GM18511 (cell line): Measurements from ENCODE around the gene CKMT2.

Source experiments
- ATAC-seq: cut with Tn5 transposase; IDR thresholded peaks from one replicate; pipeline ENCODE4 v1.9.1; 2021; ENCODE audit warnings: mild to moderate bottlenecking, moderate library complexity; ENCODE audit not compliant: unreplicated experiment

The CKMT2 gene

DNA sequence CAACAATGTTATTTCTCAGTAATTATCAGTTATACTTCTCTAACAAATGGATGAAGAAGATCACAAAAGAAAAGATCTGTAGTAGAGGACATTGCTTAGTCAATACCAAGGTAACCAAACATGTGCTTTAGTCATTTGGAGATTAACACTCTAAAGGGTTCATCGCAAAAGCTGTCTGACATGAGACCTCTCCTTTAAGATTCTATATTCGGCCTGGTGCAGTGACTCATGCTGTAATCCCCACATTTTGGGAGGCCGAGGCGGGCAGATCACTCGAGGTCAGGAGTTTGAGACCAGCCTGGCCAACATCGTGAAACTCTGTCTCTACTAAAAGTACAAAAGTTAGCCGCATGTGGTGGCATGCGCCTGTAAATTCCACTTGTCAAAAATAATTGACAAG lies 18.3 kb upstream of the CKMT2 start:
- ATAC-seq = no peak

DNA sequence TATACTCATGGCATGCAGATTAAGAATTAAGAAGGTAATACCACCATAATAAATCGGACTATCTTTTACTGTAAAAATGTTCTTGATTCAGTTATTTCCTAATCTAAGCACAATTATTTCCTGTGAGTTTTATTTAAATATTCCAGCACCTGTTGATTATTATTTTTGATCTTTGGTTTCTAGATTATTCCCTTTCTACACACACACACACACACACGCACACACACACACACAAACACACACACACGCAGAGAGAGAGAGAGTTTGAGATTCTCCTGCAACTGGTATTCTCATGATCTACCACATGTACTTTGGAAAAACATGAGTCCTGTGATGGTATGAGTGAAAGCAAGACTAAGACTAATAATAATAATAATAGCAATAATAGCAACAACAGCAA lies 17.0 kb upstream of the CKMT2 start:
- no peak for ATAC-seq

DNA sequence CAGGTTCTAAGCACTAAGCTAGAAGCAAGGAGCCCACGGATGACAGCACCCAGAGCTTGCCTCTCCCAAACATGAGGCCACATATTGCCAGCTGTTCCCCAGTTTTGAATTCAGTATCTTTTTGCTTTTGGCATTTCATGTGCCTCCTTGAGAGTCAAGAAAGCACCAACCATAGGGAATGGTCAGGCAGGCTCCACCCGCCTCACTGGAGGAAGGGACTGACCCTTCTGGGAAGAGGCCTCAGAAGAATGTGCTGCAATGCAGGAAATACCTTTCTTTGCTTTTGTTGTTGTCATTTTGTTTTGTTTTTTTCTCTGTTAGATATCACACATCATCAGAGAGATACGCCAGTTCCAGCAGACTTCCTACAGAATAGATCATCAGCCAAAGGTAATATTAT lies 13.7 kb upstream of the CKMT2 start:
- no peak for ATAC-seq

DNA sequence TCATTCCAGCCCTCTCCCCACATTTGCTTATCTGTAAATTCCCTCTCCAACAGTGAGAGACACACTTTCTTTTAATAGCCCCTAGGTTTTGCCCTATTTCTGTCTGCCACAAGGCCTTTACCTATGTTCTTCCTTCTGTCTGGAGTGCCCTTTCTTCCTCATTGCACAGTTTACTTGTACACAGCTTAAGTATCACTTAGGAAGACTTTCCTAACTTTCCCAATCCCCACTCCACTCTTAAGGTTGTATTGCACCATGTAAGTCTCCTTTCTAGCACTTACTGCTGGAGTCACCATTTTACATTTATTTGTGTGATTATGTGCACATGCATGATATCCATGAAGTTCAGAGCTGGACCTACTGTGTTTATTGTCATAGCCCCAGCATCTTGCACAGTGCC lies 10.8 kb upstream of the CKMT2 start:
- ATAC-seq = no peak

DNA sequence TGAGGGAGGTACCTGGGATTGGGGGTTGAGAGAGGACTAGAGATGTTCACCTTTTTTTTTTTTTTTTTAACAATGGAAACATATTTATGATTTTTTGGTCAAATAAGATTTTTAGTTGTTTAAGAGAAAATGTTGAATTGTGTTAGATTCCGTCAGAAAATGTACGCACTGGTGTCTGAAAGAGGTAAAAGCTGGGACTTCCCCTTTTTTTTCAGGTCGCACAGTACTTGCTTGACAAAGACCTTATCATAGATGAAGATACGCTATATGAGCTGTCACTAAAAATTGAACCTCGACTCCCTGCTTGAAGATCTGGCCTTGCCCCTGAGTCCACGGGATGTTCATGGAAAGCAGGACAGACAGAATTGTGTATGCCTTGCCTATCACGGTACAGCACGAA lies 7.7 kb upstream of the CKMT2 start:
- ATAC-seq = no peak

DNA sequence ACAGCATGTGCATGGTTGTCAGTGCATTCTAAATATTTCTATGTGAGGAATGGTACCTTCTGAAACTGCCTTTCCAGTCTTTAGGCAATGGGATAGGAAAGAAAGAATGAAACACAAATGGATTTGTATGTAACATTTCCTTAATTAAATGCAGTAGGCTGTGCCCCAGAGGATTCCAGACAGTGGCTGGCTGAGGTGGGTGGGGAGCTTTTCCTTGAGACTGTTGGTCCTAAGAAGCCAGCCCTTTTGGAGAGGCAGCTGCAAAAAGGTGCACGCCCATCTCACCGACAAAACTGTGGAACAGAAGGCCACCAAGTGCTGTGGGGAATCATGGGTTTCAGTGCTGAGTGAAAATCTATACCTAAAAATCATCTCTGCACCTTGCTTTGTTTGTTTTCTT lies 6.8 kb upstream of the CKMT2 start:
- ATAC-seq = no peak

DNA sequence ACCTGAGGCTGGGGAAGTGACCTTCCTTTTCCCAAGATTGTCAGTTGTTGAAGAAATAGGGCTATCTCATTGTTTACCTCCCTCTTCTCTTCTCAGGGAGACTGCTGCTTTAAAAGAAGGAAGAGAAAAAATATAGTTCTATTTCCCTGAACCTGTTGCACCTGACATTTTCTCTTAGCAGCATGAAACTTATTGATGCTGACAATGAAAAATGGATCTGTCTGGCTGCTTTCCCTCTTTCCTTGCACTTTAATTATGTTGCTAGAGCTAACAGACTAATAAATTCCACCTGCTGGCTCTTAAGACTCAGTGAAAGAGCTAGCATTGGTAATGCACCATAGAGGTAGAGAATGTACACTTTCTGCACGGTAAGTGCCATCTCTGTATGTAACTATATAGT lies 6.2 kb upstream of the CKMT2 start:
- ATAC-seq = no peak

DNA sequence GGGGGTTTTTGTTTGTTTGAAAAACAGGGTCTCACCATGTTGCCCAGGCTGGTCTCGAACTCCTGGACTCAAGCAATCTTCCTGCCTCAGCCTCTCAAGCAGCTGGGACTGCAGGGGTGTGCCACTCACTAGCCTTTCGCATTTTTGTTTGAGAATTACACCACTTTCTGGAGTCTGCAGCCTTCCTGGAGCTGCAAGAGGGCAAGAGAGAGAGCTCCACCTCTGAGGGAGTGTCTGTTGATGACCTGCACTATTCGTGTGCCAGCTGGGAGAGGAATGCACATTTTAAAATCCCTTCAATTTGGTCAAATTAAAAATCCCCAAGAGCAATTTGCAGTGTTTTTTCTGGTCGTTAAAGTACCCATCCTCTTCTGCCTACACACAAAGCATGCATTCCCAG lies 5.0 kb upstream of the CKMT2 start:
- no peak for ATAC-seq

DNA sequence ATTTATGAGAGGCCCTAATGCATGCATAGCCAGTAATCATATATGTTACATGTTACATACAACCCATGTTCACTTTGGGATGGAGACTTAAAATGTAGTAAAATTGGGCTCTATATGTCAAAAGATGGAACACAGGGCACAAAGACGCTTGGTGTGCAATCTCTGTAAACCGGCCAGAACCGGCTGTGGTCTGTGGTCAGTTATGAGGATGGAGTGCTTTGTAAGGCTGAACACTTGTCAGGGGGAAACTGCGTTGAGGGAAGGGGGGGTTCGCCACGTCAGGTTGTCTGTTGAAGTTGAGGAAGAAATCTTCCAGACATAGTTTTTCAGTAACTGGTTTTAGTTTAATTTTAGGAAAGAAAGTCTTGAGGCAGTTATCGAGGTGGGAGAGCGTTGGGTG lies 2.7 kb upstream of the CKMT2 start:
- ATAC-seq = no peak

DNA sequence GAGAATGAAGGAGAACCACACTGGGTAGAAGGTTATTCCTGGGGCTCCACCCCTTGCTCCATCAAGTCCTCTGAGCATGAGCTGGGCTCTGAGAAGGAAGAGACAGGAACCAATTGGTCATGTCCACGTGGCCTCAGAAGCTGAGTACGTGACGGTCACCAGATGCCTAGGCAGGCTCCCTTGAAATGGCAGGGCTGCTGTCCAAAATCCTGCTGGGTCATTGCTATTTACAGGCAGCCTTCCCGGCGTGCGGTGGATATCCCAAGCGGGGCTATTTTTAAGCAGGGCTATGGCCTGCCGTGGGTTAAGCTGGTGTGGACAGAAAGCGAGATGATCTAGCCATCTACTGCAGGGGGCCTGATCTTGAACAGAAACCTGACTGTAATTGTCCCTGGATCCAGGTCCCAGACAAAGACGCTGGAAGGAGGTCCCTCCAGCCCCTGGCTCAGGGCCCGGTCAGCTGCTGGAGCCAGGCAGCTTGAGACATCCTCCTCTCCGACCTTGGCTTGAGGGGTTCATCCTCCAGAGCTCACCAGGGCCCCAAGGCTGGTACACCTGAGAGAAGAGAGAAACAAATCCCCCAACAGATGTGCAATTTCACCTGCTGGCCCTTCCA lies 550 bp upstream of the CKMT2 start:
- no peak for ATAC-seq

DNA sequence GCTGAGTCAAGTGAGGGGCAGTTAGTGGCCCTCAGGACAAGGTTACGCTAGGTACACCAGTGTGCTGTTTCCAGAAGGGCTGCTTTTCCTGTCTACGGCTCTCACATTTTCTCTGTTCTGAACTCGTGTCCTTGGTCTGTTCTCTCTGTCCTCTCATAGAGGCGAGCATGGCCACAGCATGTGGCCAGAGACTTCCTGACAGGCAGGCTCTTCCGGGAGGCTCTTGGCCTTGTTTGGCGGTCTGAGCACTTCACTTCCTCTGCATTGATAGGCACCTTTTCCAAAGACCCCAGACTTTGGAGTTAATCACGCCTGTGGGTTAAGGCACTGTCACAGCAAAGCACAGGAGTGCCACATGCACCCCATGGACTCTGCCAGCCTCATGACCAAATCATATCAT lies 1.2 kb downstream of the CKMT2 start:
- ATAC-seq = no peak

DNA sequence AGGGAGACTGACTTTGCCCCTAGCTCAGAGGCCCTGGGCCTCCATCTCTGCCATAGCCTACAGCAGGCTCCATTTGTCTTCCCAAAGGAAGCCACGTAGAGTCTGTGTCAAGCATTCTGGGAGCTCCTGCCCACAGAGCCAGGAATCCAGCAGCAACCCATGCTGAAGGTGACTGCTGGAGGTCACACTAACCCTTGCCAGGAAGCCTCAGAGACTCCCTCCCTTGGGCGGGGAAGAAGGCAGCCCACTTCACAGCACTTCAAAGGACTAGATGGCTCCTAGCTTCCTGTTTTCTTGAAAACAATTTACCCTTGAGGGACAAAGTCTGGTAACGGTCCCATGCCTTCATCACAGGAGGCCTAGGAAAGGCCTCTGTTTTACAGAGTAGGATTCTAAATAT lies 1.7 kb downstream of the CKMT2 start:
- no peak for ATAC-seq

DNA sequence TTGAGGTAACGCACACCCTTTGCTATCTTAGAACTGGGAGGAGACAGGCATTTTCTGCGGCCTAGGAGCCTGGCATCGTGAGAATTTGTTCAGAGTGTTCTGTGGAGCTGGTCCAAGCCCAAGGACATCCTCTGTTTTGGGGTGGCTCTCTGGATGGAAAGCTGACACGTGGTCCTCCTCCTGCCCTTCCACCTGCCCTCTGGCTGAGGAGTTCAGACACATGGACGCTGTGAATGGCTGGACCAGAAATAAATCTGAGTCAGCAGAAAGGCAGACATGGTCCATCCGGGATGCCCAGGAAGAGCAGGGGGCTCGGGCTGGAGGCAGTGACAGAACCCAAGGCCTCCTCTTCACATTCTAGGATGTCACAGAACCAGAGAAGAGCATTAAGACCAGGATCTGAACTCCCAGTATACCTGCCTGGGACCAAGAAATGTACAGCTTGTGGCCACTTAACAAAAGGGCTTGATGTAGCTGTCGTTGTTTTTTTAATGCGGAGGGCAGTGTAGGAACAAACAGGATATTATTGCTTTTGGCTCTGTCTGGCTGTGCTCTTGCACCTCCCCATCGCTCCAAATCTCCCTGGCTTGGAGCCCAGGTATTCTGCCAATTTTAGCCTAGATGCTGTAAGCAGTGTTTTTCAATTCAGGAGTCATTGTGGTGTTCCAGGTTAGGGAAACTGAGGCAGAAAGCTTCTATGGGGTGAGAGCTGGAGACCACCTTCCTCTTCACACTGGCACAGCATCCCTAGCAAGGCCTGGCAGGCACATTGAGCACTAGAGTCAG lies 2.4 kb downstream of the CKMT2 start:
- no peak for ATAC-seq

DNA sequence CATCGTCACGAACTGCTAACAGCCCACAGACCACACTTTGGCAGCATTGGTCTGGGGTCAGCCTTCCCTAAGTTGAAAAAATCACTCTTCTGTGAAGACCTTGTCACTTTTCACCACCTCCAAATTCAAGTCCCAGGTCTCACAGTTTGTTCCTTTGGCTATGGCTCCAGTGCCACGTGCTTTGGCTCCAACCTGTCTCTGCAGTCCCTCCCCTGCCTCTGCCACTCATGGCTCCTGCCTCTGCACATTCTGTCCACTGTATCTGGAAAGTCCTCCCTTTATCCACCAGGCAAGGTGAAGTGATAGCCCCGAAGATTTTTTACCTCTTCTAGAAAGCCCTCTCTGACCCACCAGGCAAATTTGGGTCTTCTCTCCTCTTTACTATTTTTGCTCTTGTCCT lies 5.3 kb downstream of the CKMT2 start:
- no peak for ATAC-seq

DNA sequence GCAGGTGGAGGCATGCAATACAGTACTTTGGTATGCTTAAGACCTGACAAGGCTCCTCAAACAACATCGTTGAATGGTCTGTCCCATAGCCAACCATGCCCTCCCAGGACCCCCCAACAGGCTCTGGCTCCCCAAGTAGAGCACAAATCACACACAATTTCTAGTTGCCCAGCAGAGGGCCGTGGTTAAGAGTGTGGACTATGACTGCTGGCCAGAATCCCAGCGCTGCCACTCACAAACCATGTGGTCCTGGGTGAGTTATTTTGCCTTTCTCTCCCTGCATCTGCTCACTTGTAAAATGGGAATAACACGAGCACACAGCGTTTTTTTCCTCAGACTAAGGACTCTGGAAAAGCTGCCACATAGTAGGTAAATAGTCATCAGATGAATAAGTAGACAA lies 6.5 kb downstream of the CKMT2 start:
- no peak for ATAC-seq

DNA sequence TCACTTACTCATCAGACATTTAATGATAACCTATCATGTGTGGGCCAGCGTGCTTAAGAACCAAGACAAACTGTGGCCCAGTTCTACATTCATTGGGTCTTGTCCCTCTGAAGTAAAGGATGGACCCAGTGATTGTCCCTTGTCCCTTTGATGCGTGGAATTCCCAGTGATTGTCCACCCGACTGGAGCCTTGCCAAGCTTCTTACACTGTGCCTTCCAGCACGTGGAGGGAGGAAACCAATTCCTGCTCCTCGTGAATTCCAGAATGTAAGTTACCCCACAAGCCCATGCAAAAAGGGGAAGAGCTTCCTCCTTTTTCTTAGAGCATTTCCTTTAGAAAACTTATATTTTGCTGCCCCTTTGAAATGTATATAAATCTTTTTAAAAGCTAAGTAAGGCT lies 7.9 kb downstream of the CKMT2 start:
- no peak for ATAC-seq

DNA sequence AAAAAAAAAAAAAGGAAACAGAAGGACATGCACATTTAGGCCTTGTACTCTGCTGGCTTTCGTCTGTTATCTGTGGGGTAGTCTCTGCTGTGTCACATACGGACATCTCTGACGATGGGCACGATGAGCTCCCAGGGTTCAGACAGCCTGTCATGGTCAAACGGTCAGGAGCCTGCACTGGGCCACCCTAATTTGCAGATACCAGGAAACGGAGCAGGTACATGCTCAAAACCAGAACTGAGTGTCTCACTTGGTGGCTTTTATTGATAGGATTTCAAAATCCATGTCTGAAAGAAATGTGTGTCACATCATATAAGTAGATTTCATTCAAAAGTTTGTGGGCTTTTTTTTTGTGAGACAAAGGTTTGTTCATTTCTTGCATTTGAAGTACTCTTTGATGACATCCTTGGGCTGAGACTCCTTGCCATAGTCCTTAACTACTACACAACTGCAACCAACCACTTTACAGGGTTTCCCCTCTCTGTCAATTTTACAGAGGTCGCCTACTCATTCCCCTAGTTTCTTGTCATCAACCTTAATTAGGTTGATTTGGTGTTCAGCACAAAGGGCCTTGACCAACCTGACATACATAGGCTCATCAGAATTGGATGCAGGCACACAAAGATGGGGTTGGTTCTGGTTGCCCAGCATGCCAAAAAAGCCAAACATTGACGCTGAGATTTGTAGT lies 9.0 kb downstream of the CKMT2 start:
- no peak for ATAC-seq

DNA sequence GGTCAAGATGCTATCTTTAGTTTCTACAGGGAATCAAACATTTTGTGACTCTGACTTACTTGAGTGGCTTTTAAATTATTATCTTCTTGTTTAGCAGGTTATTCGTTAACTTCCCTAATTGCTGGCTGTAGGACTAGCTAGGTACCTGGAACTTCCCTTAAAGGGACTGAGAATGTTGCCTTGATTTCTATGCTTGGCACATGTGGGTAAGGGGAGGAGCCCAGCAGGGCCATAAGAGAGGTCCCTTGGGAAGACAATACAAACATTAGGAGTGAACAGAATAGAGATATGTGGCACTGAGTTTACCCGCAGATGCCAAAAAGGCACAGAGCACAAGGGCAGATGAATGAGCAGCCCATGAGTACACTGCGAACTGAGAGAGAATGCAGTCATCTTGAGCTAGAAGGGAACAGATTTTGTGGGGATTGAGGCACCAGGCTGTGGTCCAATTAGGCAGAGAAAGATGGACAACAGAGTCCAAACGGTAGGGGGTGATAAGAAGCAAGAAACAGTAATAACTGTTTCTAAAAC lies 9.8 kb downstream of the CKMT2 start:
- no peak for ATAC-seq

DNA sequence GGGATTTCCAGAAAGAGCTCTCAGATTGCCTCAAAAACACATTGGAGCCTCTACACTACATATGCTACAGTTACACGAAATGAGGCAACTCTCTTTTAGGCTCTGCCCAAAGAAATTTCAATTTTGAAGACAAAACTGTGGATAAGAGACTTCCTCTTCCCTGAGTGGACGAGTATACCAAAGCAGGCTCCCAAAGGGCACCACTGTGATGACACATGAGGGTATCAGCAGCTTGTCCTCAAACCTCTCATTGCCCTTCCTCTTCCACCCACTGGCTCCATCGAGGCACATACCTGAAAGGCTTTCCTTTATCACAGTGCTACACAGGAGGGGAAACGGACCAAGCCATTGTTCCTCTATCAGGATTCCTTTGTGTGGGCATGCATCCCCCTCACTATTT lies 11.3 kb downstream of the CKMT2 start:
- ATAC-seq = no peak

DNA sequence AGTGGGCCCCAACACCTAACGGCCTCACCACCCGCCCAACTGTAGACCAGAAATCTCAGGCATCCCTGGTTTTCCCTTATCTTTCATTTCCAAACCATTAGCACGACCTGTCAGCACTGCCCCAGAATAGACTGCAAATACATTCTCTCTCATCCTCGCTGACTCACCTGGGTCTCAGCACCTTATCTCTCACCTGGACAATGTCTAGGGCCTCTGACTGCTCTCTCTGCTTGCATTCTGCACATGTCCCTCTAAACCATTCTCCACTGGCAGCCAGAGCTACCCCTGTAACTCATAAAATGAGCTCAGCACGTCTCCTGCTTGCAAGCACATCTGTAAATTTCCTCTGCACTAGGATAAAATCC lies 12.7 kb downstream of the CKMT2 start:
- ATAC-seq = no peak

DNA sequence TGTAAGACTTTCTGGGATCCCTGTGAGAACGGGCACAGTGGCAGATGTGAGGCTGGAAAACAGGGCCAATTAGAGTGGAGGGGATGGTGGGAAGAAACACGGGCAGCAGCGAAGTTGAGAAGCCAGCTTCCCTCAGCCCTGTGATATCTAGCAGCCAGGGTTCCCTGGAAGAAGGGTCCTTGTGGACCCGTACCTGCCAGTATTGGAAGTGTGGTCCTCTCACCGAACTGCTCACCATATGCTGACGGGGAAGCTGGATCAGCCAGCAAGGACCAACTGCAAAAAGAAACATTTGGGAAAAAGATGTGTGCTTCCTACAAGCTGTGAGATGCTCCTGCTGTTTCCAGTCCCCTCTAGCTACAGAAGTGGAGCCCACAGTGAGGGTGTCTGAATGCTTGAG lies 13.6 kb downstream of the CKMT2 start:
- no peak for ATAC-seq

DNA sequence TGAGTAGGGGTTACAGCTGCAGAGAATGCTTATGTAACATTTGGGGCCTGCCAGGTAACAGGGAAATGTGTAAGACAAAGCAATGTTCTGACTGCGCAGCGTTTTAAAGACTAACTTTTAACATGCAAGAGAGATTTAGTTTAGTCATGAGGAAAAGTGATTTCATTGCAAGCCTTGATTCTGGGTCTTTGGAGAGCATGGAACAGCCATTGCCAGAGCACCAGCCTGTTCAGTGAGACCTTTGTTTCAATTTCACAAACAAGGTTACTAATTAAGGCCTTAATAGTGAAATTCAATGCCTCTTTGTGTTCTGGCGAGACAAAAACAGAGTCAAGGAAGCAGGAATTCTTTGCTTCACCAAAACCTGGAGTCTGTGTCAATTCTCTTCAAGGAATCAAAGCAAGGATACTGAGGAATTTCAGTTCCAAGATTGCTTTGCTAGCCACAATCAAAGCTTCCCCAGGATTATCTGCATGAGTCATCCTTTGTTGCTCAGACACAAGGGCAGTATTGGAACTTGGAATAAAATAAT lies 14.4 kb downstream of the CKMT2 start:
- no peak for ATAC-seq
